SU-DHL-6 (cell line): ENCODE data around the gene RAI1.

Experiments
- H2AFZ ChIP-seq: fragments of 200-600 bp; sonication (generic); 2 replicates; pipeline ENCODE4 v1.6.1; 2014; ENCODE audit warnings: low read depth, mild to moderate bottlenecking, moderate library complexity, mixed read lengths, antibody characterized with exemption, low read length; ENCODE audit not compliant: severe bottlenecking
- H3F3A ChIP-seq: fragments of 200-600 bp; shearing (Covaris generic); 2 replicates; pipeline ENCODE4 v1.6.0; 2016; ENCODE audit warnings: antibody characterized with exemption, mild to moderate bottlenecking; ENCODE audit not compliant: insufficient read depth
- H3K27ac ChIP-seq: fragments of 200-600 bp; sonication (generic); 2 replicates; pipeline ENCODE4 v1.5.1; 2016; ENCODE audit warnings: low read depth, mild to moderate bottlenecking, low read length, moderate library complexity, mixed read lengths
- H3K27me3 ChIP-seq: fragments of 200-600 bp; sonication (generic), shearing (Covaris generic); 2 replicates; pipeline ENCODE4 v1.6.0; 2014; ENCODE audit warnings: mild to moderate bottlenecking, low read length
- H3K36me3 ChIP-seq: fragments of 200-600 bp; sonication (generic); 2 replicates; pipeline ENCODE4 v1.6.1; 2014; ENCODE audit warnings: mild to moderate bottlenecking, low read length, mixed read lengths
- H3K4me2 ChIP-seq: fragments of 300-600, 200-600 bp; shearing (Covaris generic), sonication (generic); 2 replicates; pipeline ENCODE4 v1.6.0; 2014; ENCODE audit warnings: low read length, low read depth, mild to moderate bottlenecking; ENCODE audit not compliant: poor library complexity, severe bottlenecking
- H3K4me3 ChIP-seq: fragments of 200-600 bp; sonication (generic); 2 replicates; pipeline ENCODE4 v1.5.1; 2014; ENCODE audit warnings: antibody characterized with exemption, low read length, mild to moderate bottlenecking, mixed read lengths; ENCODE audit not compliant: insufficient read depth, poor library complexity, severe bottlenecking
- H3K79me2 ChIP-seq: fragments of 200-600 bp; sonication (generic); 2 replicates; pipeline ENCODE4 v1.6.1; 2014; ENCODE audit warnings: mild to moderate bottlenecking, low read length, moderate library complexity; ENCODE audit not compliant: insufficient read depth
- H3K9ac ChIP-seq: fragments of 200-600 bp; sonication (generic); 2 replicates; pipeline ENCODE4 v1.7.0; 2014; ENCODE audit warnings: mild to moderate bottlenecking, low read length
- H3K9me2 ChIP-seq: fragments of 200-600 bp; sonication (generic); replicated peaks from 2 replicates; pipeline ENCODE4 v1.6.1; 2014; ENCODE audit warnings: low read length; ENCODE audit not compliant: insufficient read depth
- H3K9me3 ChIP-seq: fragments of 200-600 bp; sonication (generic); 2 replicates; pipeline ENCODE4 v1.6.1; 2014; ENCODE audit warnings: low read length, mixed read lengths; ENCODE audit not compliant: insufficient read depth
- H4K20me1 ChIP-seq: fragments of 200-600 bp; sonication (generic); 2 replicates; pipeline ENCODE4 v1.6.1; 2014; ENCODE audit warnings: low read depth, mild to moderate bottlenecking, antibody characterized with exemption, low read length, moderate library complexity, mixed read lengths
- CTCF ChIP-seq: fragments of 200-600 bp; sonication (generic); IDR thresholded peaks from one replicate; pipeline ENCODE4 v1.5.1; 2017; ENCODE audit warnings: antibody characterized with exemption, mild to moderate bottlenecking, low read length, moderate library complexity; ENCODE audit not compliant: insufficient read depth, poor library complexity, severe bottlenecking
- EZH2phosphoT487 ChIP-seq: fragments of 200-600 bp; sonication (generic), shearing (Covaris generic); conservative IDR thresholded peaks from 2 replicates; pipeline ENCODE4 v1.6.1; 2018; ENCODE audit warnings: mild to moderate bottlenecking, antibody characterized with exemption, low read length, moderate library complexity, mixed read lengths

The RAI1 gene

GRCh38 chr17:17790637-17791464 lies 109.6 kb downstream of the RAI1 start:
- TF ChIP-seq EZH2phosphoT487, result no peak
- TF ChIP-seq CTCF, result no peak
- Histone ChIP-seq H3K79me2 (no peaks in the 10 kb centered on the region), H3K4me3 (no peak overlapping the region), H3K9ac (no peak overlapping the region), H3K4me2 (no peak overlapping the region), H3K36me3 (no peaks in the 10 kb centered on the region), H3K9me3 (no peaks in the 10 kb centered on the region), H3K27me3 (no peaks in the 10 kb centered on the region), H3K27ac (no peak overlapping the region), H2AFZ (no peak overlapping the region), H3K9me2 (no peaks in the 10 kb centered on the region), H3F3A (no peaks in the 10 kb centered on the region), H4K20me1 (no peaks in the 10 kb centered on the region)

- no peaks in the 10 kb centered on the region for H4K20me1 ChIP-seq
- H3F3A ChIP-seq, result no peaks in the 10 kb centered on the region
- H3K27me3 ChIP-seq, result no peaks in the 10 kb centered on the region
- TF ChIP-seq EZH2phosphoT487 (no peak), CTCF (no peak)
- H3K9ac ChIP-seq, result no peak overlapping the region
- no peaks in the 10 kb centered on the region for H3K36me3 ChIP-seq
- no peaks in the 10 kb centered on the region for H3K9me3 ChIP-seq
- H3K27ac ChIP-seq, result no peak overlapping the region
- H3K4me3 ChIP-seq, result no peak overlapping the region
- no peaks in the 10 kb centered on the region for H3K9me2 ChIP-seq
- H3K4me2 ChIP-seq, result no peak overlapping the region
- H2AFZ ChIP-seq, result no peak overlapping the region
- no peaks in the 10 kb centered on the region for H3K79me2 ChIP-seq
Observed at GRCh38 chr17:17792037-17792550, 110.8 kb downstream of the RAI1 start.

DNA sequence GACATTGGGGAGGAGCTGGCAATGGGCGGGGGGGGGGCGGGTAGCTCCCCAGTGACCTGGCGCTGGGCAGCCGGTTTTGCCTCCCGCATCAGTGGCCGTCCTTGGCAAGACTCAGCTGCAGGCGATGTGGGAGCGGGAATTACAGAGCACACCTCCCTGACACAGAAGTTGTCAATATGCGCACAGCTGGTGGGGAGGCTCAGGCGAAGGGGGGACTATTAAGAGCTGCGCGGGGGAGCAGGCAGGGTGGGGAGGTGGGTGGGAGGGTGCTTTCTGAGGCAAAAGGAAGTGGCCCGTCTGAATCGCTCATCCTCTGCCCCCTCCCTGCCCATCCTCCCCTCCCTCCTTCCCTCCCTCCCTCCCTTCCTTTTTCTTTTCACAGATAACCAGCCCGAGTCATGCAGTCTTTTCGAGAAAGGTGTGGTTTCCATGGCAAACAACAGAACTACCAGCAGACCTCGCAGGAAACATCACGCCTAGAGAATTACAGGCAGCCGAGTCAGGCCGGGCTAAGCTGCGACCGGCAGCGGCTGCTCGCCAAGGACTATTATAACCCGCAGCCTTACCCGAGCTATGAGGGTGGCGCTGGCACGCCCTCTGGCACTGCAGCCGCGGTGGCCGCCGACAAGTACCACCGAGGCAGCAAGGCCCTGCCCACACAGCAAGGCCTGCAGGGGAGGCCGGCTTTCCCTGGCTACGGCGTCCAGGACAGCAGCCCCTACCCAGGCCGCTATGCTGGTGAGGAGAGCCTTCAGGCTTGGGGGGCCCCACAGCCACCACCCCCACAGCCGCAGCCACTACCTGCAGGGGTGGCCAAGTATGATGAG lies 111.5 kb downstream of the RAI1 start:
- no peaks in the 10 kb centered on the region for H3F3A ChIP-seq
- H3K27me3 ChIP-seq, result no peaks in the 10 kb centered on the region
- no peak overlapping the region for H3K4me3 ChIP-seq
- no peaks in the 10 kb centered on the region for H3K9me3 ChIP-seq
- no peak overlapping the region for H3K4me2 ChIP-seq
- H2AFZ ChIP-seq, result no peak overlapping the region
- H3K9ac ChIP-seq, result no peak overlapping the region
- no peaks in the 10 kb centered on the region for H3K9me2 ChIP-seq
- H3K79me2 ChIP-seq, result no peaks in the 10 kb centered on the region
- H4K20me1 ChIP-seq, result no peaks in the 10 kb centered on the region
- H3K27ac ChIP-seq, result no peak overlapping the region
- no peaks in the 10 kb centered on the region for H3K36me3 ChIP-seq
- TF ChIP-seq EZH2phosphoT487 (no peak), CTCF (no peak)
